ENCODE results near the gene PTCH2. TPM values are rescaled to one million over a fixed set of nuclear protein-coding genes. Genes with fewer than 3 reads are reported as not detected.
"Not testable (repeated sequence)": the region's sequence is repeated elsewhere in the genome, so short reads cannot be mapped to it uniquely, and the experiment has no call there.

Gene PTCH2
- total RNA-seq, 1 donor from 2014 or later = 3.0 TPM

DNA sequence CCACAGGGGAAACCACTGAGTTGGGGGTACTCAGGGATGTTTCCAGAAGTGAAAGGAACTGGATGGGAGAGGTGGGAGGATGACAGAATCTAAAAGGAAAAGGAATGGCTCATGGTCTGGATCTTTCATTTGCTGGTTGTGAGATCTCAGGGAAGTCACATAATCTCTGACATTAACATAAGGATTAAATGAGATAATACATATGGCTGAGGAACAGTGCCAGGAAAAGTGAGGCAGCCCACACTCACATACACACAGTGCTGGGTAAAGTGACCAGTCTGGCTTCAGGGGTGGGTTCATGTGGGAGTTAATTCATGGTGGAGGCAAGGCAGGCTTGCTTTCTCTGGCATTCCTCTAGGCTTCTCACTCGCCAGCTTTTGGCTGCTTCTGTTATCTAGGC lies 3.9 kb upstream of the PTCH2 start:
- no peaks in the 10 kb centered on the region for H3K9me3 Mint-ChIP-seq (ENCODE audit: low read depth)
- TF ChIP-seq, protein P1, sequence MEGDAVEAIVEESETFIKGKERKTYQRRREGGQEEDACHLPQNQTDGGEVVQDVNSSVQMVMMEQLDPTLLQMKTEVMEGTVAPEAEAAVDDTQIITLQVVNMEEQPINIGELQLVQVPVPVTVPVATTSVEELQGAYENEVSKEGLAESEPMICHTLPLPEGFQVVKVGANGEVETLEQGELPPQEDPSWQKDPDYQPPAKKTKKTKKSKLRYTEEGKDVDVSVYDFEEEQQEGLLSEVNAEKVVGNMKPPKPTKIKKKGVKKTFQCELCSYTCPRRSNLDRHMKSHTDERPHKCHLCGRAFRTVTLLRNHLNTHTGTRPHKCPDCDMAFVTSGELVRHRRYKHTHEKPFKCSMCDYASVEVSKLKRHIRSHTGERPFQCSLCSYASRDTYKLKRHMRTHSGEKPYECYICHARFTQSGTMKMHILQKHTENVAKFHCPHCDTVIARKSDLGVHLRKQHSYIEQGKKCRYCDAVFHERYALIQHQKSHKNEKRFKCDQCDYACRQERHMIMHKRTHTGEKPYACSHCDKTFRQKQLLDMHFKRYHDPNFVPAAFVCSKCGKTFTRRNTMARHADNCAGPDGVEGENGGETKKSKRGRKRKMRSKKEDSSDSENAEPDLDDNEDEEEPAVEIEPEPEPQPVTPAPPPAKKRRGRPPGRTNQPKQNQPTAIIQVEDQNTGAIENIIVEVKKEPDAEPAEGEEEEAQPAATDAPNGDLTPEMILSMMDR (IDR thresholded peaks at IDR 0.05; ENCODE audit: unreplicated experiment) = no peak
- H3K27ac Mint-ChIP-seq = no peak overlapping the region
- H3K4me1 Mint-ChIP-seq (ENCODE audit: low read depth) = peaks cover 5% of the 10 kb centered on the region
- peaks cover 2% of the 10 kb centered on the region for H3K36me3 Mint-ChIP-seq (ENCODE audit: insufficient read depth)
- no peaks in the 10 kb centered on the region for H3K27me3 Mint-ChIP-seq
- DNase-seq (ENCODE audit: low spot score, unreplicated experiment) = no peak
- no peak overlapping the region for H3K4me3 Mint-ChIP-seq (ENCODE audit: low read depth)

- H3K4me3 Mint-ChIP-seq (ENCODE audit: low read depth) = peak overlapping the region; percentile 74
Measured at GRCh38 chr1:44842486-44842861, 579 bp downstream of the PTCH2 start.

GRCh38 chr1:44839576-44839975 lies 3.5 kb downstream of the PTCH2 start:
- Mint-ChIP-seq H3K27ac (no peak overlapping the region), H3K4me1 (ENCODE audit: low read depth) (peaks cover 3% of the 10 kb centered on the region)

More at GRCh38 chr1:44842486-44842861, 579 bp downstream of the PTCH2 start:
- TF ChIP-seq, protein P1 (IDR thresholded peaks at IDR 0.05; ENCODE audit: unreplicated experiment) = no peak
- Mint-ChIP-seq H3K27me3 (peaks cover 8% of the 10 kb centered on the region), H3K27ac (no peak overlapping the region), H3K36me3 (ENCODE audit: insufficient read depth) (peaks cover 2% of the 10 kb centered on the region), H3K4me1 (ENCODE audit: low read depth) (peaks cover 5% of the 10 kb centered on the region), H3K9me3 (ENCODE audit: low read depth) (no peaks in the 10 kb centered on the region)
- no peak for DNase-seq (ENCODE audit: low spot score, unreplicated experiment)

DNA sequence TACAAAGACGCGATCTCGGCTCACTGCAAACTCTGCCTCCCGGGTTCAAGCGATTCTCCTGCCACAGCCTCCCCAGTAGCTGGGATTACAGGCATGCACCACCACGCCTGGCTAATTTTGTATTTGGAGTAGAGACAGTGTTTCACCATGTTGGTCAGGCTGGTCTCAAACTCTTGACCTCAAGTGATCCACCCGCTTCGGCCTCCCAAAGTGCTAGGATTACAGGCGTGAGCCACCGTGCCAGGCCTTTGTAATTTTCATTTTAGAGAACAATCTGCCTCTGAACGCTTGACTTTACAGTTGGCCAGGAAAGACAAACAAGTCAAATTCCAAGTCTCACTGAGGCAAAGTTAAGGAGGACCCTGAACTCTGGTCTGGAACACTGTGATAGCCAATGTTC lies 4.8 kb downstream of the PTCH2 start:
- not testable (repeated sequence) for H3K27ac Mint-ChIP-seq; DNase-seq (ENCODE audit: low spot score, unreplicated experiment); H3K4me1 Mint-ChIP-seq (ENCODE audit: low read depth); H3K4me3 Mint-ChIP-seq (ENCODE audit: low read depth); H3K9me3 Mint-ChIP-seq (ENCODE audit: low read depth); H3K36me3 Mint-ChIP-seq (ENCODE audit: insufficient read depth)
- peaks cover 11% of the 10 kb centered on the region for H3K27me3 Mint-ChIP-seq

More at GRCh38 chr1:44839576-44839975, 3.5 kb downstream of the PTCH2 start:
- Mint-ChIP-seq H3K27me3 (peaks cover 8% of the 10 kb centered on the region), H3K9me3 (ENCODE audit: low read depth) (no peaks in the 10 kb centered on the region), H3K4me3 (ENCODE audit: low read depth) (no peak overlapping the region), H3K36me3 (ENCODE audit: insufficient read depth) (peaks cover 2% of the 10 kb centered on the region)
- DNase-seq (ENCODE audit: low spot score, unreplicated experiment) = no peak
- TF ChIP-seq, protein P1 (IDR thresholded peaks at IDR 0.05; ENCODE audit: unreplicated experiment) = no peak

DNA sequence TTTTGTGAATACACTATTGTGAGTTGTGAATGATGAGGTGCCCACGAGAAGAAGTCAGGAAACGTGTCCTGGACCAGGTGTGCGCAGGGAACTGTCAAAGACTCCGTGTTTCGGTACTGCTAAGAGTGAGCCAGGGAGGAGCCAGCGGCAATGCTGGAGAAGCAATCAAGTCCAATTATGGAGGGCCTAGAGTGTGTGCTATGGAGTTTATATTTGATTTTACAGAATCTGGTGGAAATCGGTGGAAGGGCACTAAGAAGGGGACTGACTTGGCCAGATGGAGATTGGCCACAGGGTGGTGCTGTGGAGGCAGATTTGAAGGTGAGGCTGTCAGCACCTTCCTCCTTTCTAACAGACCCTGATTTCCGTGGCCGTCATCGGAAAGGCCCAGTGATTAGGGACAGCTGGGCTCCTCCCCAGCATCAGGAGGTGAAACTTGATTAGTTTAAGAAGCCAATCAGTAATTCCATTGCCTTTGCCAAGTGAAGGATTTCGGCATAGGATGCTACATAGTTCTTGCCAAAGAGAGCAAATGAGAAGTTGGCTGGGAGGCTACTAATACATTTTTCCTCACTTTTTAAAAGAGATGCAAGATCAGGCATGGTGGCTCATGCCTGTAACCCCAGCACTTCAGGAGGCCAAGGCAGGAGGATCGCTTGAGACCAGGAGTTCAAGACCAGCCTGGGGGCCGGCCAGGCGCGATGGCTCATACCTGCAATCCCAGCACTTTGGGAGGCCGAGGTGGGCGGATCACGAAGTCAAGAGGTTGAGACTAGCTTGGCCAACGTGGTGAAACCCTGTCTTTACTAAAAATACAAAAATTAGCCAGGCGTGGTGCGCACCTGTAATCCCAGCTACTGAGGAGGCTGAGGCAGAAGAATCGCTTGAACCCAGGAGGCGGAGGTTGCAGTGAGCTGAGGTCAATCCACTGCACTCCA lies 7.0 kb downstream of the PTCH2 start:
- DNase-seq (ENCODE audit: low spot score, unreplicated experiment) = peak; percentile 78
- Mint-ChIP-seq H3K9me3 (ENCODE audit: low read depth) (no peaks in the 10 kb centered on the region), H3K27me3 (peaks cover 3% of the 10 kb centered on the region), H3K4me3 (ENCODE audit: low read depth) (no peak overlapping the region), H3K4me1 (ENCODE audit: low read depth) (peaks cover 2% of the 10 kb centered on the region), H3K36me3 (ENCODE audit: insufficient read depth) (peaks cover 1% of the 10 kb centered on the region), H3K27ac (no peak overlapping the region)
- TF ChIP-seq, protein P1 (IDR thresholded peaks at IDR 0.05; ENCODE audit: unreplicated experiment) = peak; percentile 82
